GM19452 (cell line): Measurements from ENCODE around the gene ANAPC2.

Source experiments
- ATAC-seq: cut with Tn5 transposase; IDR thresholded peaks from one replicate; pipeline ENCODE4 v1.9.1; 2021; ENCODE audit not compliant: unreplicated experiment

The ANAPC2 gene

GRCh38 chr9:137176302-137177182 is 11.8 kb downstream of the ANAPC2 start:
- no peak for ATAC-seq

DNA sequence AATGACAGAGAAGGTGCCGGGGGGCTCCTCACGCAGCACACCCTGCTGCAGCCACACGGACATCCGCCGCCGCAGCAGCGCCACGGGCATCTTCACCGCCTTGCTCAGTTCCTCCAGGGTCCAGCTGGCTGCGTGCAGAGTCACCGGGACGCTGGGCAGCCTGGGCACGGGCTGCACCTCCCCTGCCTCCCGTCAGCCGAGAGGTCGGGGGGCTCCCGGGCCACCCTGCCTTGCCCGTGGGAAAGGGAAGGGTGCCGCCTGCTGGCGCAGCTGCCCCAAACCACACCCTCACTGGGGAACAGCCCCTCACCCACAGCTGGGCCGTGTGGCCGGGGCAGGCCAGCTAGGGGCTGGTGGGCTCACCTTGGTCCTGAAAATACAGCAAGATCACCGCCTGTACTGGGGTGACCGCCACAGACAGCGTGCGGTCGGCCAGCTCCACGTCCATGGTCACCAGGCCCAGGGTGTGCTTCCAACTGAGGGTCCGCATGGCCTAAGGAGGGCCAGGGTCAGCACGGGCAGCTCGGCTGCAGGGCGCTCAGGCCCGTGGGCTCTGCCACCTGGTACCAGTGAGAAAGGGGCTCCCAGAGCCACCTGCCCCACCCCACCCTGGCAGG is 12.9 kb downstream of the ANAPC2 start:
- no peak for ATAC-seq

GRCh38 chr9:137174722-137175293 is 13.6 kb downstream of the ANAPC2 start:
- no peak for ATAC-seq

- ATAC-seq: no peak
These were observed 14.3 kb downstream of the ANAPC2 start for GRCh38 chr9:137173796-137174664.

GRCh38 chr9:137172901-137173795 is 15.2 kb downstream of the ANAPC2 start:
- no peak for ATAC-seq

DNA sequence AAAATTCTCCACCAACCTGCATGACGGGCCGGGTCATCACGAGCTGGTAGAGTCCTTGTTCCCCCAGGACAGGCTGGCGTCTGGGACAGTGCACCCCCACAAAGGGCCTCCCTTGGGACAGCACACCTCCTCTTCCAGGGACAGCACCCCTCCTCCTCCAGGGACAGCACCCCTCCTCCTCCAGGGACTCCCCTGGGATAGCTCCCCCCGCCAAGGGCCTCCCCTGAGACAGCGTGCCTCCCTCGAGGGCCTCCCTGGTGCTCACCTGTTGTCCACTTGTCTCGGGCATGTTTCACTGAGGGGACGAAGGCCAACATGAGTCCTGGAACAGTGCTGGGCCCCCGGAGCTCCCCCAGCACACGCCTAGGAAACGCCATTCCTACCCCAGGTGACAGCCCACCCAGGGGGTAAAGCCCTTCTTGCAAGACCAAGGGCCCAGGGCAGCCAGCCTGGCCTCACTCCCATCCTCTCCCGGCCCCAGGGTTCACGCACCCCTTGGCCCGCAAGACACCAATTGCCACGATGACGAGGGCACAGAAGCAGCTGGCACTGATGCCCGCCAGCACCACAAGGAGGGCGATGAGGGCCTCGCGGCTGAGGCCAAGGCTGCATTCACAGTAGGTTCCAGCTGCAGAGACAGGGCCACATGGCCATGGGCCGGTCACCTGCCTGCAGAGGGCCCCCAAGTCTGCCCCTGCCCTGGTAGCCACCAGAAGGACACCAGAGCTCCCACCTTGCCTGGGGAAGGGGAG is 17.0 kb downstream of the ANAPC2 start:
- ATAC-seq: no peak

GRCh38 chr9:137170486-137171148 is 17.7 kb downstream of the ANAPC2 start:
- ATAC-seq: no peak

DNA sequence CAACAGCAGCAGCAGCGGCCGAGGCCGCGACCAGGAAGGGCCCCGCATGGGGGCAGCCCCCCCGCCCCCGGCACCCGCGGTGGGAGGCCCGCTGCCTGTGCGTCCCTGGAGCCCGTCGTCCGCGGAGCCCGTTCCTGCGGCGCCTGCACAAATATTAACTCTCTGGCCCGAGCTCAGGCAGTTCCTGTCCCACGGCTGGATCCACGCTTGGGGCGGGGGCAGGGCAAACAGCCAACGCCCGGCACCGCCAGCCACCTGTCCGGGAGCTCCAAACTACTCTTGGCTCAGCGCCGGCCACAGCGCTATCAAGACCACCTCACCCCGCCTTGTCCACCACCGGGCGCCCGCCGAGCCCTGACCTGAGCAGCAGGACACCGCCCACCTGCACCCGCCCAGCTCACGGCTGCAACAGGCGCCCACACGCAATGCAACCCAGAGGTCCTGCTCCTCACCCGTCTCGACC is 18.4 kb downstream of the ANAPC2 start, which contains the start of gene LRRC26:
Gene LRRC26, minus strand, starts transcription at position 156 of the 463 bp plus-strand sequence. Its CDS starts 108 bp downstream, at position 48.
- ATAC-seq: no peak

- ATAC-seq: no peak
These were observed 19.2 kb downstream of the ANAPC2 start for GRCh38 chr9:137168904-137169856.

DNA sequence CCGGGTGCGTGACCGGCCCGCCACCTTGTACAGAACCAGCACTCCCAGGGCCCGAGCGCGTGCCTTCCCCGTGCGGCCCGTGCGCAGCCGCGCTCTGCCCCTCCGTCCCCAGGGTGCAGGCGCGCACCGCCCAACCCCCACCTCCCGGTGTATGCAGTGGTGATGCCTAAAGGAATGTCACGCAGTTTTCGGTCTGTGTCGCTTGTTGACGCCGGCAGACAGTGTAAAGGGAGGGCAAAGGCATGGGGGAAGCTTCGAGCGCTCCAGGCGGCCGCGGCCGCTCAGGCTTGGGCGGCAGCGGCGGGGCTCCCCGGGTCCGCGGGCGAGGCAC is 19.8 kb downstream of the ANAPC2 start:
- ATAC-seq: no peak

GRCh38 chr9:137167747-137168572 is 20.4 kb downstream of the ANAPC2 start:
- no peak for ATAC-seq

- ATAC-seq: no peak
These were observed 21.0 kb downstream of the ANAPC2 start for GRCh38 chr9:137167277-137167746.

- ATAC-seq: no peak
These were observed 21.8 kb downstream of the ANAPC2 start for GRCh38 chr9:137166380-137167229.

DNA sequence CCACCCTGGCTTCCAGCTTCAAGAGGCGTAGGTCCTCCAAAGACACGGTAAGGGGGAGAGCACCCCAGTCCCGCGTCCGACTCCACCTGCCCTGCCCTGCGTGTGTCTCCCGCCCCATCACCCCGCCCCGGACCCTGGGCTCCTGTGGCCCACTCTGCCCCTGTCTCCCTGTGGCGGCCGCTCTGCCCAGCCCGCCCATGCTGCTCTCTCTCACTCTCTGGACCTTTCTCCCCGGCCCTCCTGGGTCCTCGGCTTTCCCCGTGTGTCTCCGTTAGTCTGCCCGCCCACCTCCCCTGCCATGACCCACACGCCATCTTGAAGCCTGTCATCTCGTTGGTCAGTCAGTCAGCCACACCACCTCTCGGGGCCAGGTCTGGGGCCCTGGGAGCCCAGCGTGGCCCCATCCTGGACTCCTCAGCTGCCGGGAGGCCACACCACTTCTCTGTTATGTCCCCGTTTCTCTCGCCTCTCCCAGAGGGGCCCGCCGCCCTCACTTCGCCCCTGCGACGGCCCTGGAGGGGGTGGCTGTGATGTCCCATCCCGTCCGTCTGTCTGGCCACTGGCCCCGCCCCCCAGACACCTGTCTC is 23.0 kb downstream of the ANAPC2 start:
- ATAC-seq: no peak
